ENCODE measurements around the gene PTGR2.
"Not testable (repeated sequence)": the region's sequence is repeated elsewhere in the genome, so short reads cannot be mapped to it uniquely, and the experiment has no call there.

Gene PTGR2

GRCh38 chr14:73833530-73834260 is 17.9 kb upstream of the PTGR2 start:
- peak; percentile 35 for DNase-seq

DNA sequence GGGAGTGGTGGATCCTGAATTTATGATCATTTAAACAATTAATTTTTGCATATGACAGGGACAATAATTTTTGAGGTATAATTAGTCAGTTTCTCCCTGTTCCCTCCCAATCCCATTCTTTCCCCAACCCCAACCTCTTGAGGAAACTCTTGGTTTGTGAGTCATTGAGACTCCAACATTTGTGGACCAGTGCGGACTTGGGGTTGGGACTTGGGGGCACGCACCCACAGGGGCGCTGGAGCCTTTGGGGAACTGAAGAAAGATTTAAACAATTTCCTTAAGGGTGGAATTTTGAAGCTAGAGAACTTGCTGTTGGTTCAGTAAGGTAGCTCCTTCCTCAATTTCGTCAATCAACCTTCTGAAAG is 17.4 kb upstream of the PTGR2 start:
- no peak for DNase-seq

DNA sequence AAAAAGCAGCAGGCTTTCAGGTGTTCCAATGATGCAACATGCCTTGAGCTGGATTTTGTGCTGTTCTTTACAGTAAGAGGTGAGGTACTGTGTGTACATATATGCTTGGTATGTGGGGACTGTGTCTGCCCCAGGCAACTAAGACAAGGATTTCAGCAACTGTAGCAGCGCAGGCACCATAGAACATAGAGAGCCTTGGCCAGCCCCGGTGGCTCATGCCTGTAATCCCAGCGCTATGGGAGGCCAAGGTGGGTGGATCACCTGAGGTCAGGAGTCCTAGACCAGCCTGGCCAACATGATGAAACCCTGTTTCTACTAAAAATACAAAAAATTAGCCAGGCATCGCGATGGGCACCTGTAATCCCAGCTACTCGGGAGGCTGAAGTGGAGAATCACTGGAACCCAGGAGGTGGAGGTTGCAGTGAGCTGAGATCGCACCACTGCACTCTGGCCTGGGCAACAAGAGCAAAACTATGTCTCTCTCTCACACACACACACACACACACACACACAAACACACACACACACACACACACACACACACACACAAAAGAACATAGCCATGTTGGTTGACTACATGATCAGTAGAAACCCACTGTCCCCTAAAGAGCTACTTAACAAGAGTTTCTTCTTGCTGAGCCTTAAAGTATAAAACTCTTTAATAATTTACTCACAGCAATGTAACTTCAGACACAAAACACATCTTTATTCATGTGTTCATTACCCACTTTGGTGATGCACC is 13.2 kb upstream of the PTGR2 start:
- DNase-seq: not testable (repeated sequence)

GRCh38 chr14:73842201-73842600 is 9.4 kb upstream of the PTGR2 start:
- no peak for DNase-seq

GRCh38 chr14:73842851-73843250 is 8.8 kb upstream of the PTGR2 start:
- no peak for DNase-seq

DNA sequence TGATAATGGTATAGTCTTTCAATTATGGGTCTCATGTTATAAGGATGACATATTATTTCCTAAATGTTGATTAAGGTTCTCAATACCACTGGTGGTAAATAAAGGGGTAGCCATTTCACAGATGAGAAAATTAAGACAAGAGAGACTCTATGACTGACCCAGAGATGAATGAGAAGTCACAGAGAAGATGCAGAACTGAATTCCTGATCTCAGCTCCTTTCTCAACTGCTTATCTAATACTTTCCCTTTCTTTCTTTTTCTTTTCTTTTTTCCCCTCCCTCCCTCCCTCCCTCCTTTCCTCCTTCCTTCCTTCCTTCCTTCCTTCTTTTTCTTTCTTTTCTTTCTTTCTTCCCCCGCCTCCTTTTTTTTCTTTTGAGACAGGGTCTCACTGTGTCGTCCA is 8.3 kb upstream of the PTGR2 start:
- DNase-seq: no peak

DNA sequence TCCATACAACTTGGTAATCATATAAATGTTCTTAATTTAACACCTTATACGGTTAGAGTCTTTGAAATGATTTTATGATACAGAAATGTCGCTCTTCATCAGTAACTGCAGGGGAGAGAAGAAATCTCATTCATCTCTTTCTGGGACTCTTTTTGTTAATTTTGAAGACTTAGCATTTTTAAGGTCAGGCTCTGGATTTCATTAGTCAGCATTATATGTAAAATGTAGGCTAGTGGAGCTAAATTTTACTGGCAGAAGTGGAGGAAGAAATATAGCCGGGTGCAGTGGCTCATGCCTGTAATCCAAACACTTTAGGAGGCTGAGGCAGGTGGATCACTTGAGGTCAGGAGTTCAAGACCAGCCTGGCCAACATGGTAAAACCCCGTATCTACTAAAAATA is 4.7 kb upstream of the PTGR2 start:
- no peak for DNase-seq

GRCh38 chr14:73851000-73851399 is 631 bp upstream of the PTGR2 start:
- no peak for DNase-seq

GRCh38 chr14:73859145-73859544 is 7.5 kb downstream of the PTGR2 start:
- no peak for DNase-seq

DNA sequence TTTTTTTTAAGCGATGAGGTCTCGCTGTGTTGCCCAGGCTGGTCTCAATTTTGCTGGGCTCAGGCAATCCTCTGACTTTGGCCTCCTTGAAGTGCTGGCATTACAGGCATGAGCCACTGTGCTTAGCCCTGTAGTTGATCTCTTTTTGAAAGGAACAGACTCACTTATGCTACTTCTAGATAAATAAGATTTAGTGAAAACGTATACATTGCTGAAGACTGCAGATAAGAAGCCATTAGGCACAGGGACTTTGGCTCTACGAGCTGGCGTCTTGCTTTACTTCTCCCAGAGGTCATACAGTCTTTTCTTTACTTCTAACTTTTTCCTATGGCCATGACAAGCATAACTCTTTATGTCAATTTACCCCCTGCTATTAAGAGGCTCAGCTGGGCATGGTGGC is 9.4 kb downstream of the PTGR2 start:
- DNase-seq: no peak

- no peak for DNase-seq
Observed at GRCh38 chr14:73862480-73862879, 10.8 kb downstream of the PTGR2 start.

- no peak for DNase-seq
Observed at GRCh38 chr14:73863209-73863608, 11.6 kb downstream of the PTGR2 start.

GRCh38 chr14:73865534-73866113 is 14.0 kb downstream of the PTGR2 start:
- DNase-seq: no peak

GRCh38 chr14:73869754-73870153 is 18.1 kb downstream of the PTGR2 start:
- not testable (repeated sequence) for DNase-seq

DNA sequence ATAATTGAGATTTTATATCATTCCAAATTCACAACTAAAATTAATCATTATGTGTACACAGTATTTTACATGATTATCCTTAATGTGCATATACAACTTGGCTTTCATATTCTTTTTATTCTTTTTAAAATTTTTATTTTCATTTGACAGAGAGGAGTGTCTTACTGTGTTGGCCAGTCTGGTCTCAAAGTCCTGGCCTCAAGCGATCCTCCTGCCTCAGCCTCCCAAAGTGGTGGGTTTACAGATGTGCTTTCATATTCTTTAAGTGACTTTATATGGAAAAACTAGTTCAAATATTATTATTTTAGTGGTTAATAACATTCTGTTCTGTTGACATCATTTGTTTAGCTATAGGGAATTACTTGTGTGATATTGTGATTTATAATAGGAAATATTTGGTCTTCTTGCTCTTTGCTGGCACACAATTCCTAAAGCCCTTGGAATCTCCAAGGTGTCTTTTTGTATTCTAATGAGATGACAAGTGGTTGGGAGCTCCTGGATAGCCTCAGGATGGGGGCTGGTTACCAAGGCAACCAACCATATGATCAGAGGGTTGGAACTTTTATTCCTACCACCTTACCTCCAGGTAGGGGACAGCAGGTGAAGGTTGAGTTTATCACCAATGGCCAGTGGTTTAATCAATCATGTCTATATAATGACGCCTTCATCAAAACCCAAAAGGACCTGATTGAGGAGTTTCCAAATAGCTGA is 19.0 kb downstream of the PTGR2 start:
- DNase-seq: no peak

- DNase-seq: no peak
Observed at GRCh38 chr14:73873660-73874059, 22.0 kb downstream of the PTGR2 start.

DNA sequence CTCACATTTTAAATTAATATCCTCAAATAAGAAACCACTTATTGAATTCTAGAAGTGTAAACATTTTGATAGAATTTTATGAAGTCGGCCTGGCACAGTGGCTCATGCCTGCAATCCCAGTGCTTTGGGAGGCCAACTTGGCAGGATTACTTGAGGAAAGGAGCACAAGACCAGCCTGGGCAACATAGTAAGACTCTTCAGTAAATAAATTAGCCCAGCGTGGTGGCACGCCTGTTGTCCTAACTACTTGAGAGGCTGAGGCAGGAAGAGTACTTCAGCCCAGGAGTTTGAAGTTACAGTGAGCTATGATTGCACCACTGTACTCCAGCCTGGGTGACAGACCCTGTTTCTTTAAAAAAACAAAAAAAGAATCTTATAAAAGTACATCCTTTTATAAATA is 26.2 kb downstream of the PTGR2 start:
- no peak for DNase-seq

DNA sequence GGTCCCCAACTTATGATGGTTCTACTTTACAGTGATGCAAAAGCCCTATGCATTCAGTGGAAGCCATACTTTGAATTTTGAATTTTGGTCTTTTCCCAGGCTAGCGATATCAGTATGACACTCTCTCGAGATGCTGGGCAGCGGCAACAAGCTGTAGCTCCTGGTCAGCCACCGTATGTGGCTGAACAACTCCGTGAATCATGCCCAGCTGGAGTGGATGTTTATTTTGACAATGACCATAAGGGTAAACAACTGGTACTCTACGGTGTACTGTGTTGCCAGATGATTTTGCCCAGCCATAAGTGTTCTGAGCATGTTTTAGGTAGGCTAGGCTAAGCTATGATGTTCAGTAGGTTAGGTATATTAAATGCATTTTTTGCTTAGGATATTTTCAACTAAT is 26.8 kb downstream of the PTGR2 start:
- DNase-seq: no peak

DNA sequence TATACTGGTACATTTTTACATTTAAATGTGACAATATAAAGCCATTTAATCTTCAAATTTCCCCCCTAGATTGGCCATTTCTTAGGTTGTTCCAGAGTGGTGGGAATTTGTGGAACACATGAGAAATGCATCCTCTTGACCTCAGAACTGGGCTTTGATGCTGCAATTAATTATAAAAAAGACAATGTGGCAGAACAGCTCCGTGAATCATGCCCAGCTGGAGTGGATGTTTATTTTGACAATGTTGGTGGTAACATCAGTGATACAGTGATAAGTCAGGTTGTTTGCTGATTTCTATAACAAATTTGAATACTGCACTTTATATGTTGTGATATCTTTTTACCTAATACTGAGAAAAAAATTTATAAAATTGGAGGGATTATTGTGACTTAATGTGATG is 27.4 kb downstream of the PTGR2 start:
- DNase-seq: no peak

- DNase-seq: no peak
Observed at GRCh38 chr14:73884438-73885190, 33.0 kb downstream of the PTGR2 start.

DNA sequence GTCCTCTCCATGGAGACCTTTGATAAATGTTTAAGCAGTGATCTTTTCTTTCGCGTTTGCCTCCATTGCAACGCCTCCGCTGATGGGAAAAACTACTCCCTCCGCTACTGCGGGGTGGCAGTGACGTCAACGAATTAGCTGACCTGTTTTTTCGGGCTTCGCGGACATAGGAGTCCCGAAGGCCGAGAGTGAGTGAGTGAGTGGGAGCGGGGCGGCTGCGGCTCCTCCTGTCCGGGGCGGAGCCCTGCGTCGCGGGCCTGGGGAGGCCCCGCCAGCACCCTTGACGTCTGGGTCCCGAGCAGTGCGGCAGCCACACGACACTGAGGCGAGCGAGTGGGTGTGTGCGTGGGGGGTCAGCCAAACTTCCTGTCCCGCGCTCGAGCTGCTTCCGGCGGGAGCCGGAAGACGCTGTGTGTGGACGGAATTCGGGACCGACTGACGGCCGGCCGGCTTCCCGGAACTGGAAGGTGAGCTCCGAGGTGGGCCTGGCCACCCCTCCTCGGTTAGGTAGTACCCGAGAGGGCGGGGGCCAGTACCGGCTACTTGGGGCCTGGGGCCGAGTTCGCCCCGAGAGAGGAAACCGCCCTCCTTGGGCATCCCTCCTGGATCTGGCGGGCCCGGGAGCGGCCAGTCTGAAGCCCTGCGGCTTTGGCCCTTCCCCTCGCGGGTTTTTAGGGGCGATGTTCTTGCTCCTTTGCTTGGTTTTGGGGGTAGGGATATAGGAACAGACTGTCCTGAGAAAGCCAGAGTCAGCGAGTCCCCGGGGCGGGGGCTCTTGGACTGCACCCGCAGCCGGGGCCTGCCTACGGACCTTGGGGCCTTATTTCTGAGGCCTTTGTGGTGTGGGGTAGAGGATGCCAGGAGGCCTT is 35.1 kb downstream of the PTGR2 start, which contains the start of gene ZNF410:
Gene ZNF410, plus strand, starts transcription at position 411 of the 869 bp plus-strand sequence. CDS start 5,317 bp downstream, outside the sequence.
- DNase-seq: peak; percentile 97

- DNase-seq: no peak
Observed at GRCh38 chr14:73887318-73887616, 35.6 kb downstream of the PTGR2 start.
